ENCODE data around the gene CLMN.

GRCh38 chr14:95323361-95323760 lies 3.7 kb upstream of the CLMN start:
- TF ChIP-seq, protein P1, sequence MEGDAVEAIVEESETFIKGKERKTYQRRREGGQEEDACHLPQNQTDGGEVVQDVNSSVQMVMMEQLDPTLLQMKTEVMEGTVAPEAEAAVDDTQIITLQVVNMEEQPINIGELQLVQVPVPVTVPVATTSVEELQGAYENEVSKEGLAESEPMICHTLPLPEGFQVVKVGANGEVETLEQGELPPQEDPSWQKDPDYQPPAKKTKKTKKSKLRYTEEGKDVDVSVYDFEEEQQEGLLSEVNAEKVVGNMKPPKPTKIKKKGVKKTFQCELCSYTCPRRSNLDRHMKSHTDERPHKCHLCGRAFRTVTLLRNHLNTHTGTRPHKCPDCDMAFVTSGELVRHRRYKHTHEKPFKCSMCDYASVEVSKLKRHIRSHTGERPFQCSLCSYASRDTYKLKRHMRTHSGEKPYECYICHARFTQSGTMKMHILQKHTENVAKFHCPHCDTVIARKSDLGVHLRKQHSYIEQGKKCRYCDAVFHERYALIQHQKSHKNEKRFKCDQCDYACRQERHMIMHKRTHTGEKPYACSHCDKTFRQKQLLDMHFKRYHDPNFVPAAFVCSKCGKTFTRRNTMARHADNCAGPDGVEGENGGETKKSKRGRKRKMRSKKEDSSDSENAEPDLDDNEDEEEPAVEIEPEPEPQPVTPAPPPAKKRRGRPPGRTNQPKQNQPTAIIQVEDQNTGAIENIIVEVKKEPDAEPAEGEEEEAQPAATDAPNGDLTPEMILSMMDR (conservative IDR thresholded peaks at IDR 0.05; ENCODE audit: low read depth in 2 of 2), result no peak
- no peak for TF ChIP-seq EZH2 (IDR thresholded peaks at IDR 0.05; ENCODE audit: low read depth, unreplicated experiment)
- no peak for TF ChIP-seq POLR2AphosphoS5 (IDR thresholded peaks at IDR 0.05; ENCODE audit: low read depth)
- no peak for TF ChIP-seq EZH2phosphoT487 (IDR thresholded peaks at IDR 0.05; ENCODE audit: unreplicated experiment)
- no peak for TF ChIP-seq ZNF331 (CRISPR knock-in tag; IDR thresholded peaks at IDR 0.05; ENCODE audit: low read depth)
